GM21381 (cell line): ENCODE measurements around the gene STPG4.
"Not testable (repeated sequence)": the region's sequence is repeated elsewhere in the genome, so short reads cannot be mapped to it uniquely, and the experiment has no call there.

Experiments used
- ATAC-seq: cut with Tn5 transposase; IDR thresholded peaks from one replicate; pipeline ENCODE4 v1.9.1; 2021; ENCODE audit warnings: mild to moderate bottlenecking, moderate library complexity; ENCODE audit not compliant: unreplicated experiment

The STPG4 gene

DNA sequence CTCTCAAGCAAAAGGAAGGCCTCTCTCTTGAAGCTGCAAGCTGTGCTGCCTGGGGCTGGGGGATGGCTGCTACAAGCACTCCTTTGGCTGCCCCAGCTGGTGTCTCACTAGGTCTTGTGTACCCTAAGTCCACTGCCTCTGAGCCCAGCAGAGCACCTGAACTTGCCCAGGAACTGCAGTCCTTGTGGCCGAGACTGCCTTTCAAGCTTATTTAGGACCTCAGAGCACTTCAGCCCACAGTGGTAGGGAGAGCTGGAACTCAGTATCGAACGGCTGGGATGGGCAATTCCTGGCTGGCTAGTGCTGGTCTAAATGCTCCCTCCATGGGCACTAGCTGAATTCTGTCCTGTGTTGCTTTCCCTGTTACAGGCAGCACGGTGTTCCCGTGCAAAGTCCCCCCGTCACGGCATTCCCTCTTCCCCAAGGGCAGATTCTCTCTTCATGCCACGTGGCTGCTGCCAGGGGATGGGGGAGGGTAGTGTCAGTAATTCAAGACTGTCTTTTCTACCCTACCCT is 25.9 kb downstream of the STPG4 start:
- ATAC-seq, result no peak

DNA sequence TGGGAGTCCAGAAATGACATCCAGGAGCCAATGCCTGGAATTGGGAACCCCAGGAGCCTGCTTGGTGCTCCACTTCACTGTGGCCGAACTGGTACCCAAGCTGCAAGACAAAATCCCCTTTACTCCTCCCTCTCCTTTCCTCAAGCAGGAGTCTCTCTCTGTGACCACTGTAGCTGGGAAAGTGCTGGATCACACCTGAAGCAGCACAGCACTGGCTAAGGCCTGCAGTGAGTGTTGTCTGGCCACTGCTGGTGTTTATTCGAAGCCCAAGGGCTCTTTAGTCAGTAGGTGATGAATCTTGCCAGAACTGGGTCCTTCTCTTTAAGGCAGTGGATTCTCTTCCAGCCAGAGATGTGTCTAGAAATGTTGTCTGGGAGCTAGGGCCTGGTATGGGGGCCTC is 26.4 kb downstream of the STPG4 start:
- ATAC-seq, result no peak

DNA sequence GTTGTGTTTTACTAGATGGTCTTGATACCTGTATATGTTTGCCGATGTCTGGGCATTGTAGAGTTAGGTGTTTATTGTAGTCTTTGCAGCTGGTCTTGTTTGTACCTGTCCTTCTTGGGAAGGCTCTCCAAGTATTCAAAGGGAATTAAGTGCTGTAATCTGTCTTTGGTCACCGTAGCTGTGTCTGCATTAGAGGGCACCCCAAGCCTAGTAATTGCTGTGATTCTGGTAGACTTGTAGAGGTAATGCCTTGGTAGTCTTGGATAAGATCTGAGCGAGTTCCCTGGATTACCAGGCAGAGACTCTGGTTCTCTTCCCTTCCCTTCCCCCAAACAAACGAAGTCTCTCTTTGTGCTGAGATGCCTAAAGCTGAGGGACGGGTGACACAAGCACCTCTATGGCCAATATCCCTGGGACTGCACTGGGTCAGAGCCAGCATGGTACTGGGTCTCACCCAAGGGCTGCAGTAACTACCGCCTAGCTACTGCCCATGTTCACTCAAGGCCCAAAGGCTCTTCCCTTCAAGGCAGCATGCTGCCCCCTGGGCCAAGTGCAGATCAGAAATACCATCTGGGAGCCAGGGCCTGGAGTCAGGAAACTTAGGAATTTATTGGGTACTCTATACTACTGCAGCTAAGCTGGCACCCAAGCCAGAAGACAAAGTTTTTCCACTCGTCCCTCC is 27.1 kb downstream of the STPG4 start:
- no peak for ATAC-seq

DNA sequence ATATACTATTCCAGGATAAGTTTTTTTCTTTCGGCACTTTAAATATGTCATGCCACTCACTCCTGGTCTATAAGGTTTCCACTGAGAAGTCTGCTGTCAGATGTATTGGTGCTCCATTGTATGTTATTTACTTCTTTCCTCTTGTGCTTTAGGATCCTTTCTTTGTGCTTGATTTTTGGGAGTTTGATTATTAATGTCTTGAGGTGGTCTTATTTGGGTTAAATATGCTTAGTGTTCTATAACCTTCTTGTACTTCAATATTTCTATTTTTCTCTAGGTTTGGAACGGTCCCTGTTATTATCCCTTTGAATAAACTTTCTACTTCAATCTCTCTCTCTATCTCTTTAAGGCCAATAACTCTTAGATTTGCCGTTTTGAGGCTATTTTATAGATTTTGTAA is 28.3 kb downstream of the STPG4 start:
- ATAC-seq, result no peak

DNA sequence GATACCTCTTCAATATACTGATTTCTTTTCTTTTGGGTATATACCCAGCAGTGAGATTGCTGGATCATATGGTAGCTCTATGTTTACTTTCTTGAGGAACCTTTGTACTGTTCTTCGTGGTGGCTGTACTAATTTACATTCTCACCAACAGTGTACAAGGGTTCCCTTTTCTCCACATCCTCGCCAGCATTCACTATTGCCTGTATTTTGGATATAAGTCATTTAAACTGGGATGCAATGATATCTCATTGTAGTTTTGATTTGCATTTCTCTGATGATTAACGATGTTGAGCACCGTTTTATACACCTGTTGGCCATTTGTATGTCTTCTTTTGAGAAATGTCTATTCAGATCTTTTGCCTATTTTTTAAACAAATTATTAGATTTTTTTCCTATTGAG is 30.4 kb downstream of the STPG4 start:
- not testable (repeated sequence) for ATAC-seq

DNA sequence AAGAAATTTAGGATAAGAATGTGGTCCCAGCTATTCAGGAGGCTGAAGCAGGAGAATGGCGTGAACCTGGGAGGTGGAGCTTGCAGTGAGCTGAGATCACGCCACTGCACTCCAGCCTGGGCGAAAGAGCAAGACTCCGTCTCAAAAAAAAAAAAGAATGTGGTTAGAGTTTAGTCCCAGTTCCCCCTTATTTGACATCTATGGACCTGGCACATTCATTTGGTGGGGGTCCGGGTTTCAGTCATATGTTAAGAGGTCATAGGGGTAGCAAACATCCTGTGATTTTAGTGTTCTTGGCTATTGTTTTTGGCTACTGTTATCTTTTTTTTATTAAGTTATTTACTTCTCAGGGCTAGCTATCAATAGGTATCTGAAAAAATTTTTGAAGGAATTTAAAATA is 34.7 kb downstream of the STPG4 start:
- ATAC-seq, result not testable (repeated sequence)

DNA sequence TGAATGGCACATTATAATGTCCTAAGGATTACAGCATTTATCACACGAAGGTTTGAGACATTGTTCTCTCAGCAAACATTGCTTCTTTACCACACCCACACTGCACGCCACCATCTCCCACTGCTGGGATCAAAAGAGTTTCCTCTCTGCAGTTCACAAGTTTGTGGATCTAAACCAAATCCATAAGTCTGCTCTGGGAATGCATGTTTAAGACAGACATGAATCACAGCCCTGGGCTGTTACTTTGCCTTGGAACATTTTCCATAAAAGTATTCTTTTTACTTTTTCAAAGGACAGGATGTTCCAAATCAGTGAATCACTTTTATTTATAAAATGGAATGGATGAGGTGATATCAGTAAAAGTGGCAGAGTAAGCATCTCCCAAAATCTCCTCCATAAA is 36.1 kb downstream of the STPG4 start:
- ATAC-seq, result no peak

DNA sequence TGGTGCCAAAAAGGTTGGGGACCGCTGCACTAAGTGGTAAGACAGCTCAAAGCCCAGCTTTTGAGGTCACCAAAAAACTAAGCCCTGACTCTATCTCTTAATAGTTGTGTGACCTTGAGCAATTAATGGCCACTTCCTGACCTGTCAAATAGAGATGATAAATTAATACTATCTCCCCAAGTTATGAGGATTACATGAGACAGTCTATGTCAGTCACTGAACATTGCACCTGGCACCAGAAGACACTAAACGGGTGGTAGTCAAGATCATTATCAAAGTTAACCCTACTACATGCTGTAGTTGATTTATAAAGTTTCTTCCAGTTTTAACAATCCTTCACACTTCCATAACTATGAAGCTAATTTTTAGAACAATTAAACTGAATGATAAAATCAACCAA is 36.5 kb downstream of the STPG4 start:
- no peak for ATAC-seq

DNA sequence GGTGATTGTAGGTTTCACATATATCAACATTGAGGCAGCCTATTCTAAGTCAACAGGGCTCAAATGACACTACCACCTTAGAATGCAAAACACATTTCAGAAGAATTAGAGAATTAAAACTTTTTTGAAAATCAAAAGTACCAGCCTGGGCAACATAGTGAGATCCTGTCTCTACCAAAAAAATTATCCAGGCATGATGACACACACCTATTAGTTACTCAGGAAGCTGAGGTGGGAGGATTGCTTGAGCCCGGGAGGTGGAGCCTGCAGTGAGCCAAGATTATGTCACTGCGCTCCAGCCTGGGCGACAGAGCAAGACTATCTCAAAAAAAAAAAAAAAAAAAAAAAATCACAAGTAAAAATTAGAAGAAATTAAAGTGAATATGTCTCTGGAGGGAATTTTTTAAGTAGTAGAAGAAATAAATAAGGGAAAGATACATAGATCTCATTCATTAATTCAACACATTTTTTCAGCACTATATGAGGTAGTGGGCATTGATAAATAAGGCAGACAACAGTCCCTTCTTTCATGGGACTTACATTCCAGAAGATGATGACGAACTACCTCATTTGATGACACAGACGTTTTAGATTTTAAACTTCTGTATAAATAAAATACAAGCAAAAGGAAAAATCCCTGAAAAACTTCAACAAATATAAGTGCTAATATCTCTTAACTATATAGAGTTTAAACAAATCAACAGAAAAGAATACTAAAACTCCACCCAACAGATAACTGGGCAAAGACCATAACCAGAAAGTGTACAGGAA is 42.3 kb downstream of the STPG4 start:
- no peak for ATAC-seq

DNA sequence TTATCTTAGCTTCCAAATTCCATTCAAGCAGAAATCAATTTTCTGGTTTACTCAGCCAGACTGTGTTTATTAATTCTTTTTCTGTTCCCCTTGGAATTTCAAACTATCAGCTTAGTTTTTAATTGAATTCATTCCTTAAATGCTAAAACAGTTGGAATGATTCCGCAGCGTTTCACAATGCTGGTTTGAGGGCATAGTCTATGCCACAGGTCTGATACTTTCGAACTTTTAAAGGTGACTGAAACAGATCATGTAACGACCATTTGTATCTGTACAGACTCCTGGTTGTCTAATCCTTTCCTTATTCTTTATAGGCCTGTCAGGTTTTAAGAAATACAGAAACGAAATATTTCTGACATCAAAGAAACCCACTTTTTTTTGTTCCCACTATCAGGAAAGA is 45.4 kb downstream of the STPG4 start:
- ATAC-seq, result no peak

DNA sequence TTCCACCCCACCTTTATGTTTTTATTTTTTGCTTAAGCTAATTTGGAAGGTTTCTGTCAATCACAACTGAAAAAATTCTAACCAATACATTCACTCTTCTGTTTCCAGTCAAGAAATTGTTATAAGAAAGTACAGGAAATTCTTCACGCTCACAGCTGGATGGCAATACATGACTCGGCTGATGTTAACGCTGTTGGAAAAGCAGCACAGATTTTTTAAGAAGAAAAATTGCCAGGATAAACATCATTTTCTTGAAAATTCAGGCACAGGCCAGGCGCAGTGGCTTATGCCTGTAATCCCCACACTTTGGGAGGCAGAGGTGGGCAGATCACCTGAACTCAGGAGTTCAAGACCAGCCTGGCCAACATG is 46.1 kb downstream of the STPG4 start:
- ATAC-seq, result no peak

DNA sequence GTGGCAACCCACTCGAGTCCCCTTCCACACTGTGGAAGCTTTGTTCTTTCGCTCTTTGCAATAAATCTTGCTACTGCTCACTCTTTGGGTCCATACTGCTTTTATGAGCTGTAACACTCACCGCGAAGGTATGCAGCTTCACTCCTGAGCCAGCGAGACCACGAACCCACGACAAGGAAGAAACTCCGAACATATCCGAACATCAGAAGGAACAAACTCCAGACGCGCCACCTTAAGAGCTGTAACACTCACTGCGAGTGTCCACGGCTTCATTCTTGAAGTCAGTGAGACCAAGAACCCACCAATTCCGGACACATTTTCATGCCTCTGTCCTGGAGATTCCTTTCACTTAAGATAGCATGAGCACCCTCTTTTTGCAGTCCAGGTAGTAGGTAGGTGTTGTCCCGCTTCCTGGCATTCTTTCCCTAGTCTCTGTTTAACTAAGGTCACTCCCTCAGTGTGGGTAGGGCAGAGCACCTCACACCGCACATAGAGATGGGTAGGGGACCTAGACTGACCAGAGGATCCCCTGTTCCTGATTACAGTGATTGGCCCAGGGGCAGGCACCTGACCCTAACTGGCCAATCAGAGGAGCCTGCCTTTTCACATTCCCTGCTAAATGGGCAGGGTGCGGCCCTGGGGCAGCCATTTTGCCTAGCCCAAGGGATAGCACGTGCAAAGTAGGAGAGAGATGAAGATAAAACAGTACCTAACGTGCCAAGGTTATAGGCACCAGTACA is 46.7 kb downstream of the STPG4 start:
- not testable (repeated sequence) for ATAC-seq

DNA sequence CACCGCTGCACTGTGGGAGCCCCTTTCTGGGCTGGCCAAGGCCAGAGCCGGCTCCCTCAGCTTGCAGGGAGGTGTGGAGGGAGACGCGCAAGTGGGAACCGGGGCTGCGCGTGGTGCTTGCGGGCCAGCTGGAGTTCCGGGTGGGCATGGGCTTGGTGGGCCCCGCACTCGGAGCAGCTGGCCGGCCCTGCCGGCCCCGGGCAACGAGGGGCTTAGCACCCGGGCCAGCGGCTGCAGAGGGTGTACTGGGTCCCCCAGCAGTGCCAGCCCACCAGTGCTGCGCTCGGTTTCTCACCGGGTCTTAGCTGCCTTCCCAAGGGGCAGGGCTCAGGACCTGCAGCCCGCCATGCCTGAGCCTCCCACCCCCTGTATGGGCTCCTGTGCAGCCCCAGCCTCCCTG is 47.9 kb downstream of the STPG4 start:
- ATAC-seq, result not testable (repeated sequence)

DNA sequence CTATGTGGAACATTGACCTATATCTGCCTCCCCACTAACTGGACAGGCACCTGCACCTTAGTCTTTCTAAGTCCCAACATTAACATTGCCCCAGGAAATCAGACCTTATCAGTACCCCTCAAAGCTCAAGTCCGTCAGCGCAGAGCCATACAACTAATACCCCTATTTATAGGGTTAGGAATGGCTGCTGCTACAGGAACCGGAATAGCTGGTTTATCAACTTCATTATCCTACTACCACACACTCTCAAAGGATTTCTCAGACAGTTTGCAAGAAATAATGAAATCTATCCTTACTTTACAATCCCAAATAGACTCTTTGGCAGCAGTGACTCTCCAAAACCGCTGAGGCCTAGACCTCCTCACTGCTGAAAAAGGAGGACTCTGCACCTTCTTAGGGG is 48.9 kb downstream of the STPG4 start:
- not testable (repeated sequence) for ATAC-seq

DNA sequence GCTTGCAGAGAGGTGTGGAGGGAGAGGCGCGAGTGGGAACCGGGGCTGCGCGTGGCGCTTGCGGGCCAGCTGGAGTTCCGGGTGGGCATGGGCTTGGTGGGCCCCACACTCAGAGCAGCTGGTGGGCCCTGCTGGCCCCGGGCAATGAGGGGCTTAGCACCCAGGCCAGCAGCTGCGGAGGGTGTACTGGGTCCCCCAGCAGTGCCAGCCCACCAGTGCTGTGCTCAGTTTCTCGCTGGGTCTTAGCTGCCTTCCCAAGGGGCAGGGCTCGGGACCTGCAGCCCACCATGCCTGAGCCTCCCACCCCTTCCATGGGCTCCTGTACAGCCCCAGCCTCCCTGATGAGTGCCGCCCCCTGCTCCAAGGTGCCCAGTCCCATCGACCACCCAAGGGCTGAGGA is 55.4 kb downstream of the STPG4 start:
- not testable (repeated sequence) for ATAC-seq

DNA sequence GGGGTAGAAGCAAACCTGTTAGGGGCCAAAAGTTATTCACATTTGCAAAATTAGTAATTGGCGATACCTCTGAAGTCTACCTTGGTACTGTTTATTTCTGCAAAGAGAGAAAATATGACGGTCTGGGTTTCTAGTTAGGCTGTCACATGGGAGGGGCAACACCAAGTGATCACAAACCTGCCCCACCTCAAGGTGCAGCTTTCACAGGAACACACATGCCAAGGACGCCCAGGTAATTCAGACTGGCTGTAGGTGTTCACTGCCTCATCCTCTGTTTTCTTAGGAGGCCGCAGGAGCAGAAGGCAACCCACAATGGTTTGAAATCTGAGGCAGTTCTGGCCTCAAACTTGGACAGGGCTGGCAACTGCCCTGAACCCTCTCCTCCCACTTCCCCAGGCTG is 56.2 kb downstream of the STPG4 start:
- ATAC-seq, result no peak

DNA sequence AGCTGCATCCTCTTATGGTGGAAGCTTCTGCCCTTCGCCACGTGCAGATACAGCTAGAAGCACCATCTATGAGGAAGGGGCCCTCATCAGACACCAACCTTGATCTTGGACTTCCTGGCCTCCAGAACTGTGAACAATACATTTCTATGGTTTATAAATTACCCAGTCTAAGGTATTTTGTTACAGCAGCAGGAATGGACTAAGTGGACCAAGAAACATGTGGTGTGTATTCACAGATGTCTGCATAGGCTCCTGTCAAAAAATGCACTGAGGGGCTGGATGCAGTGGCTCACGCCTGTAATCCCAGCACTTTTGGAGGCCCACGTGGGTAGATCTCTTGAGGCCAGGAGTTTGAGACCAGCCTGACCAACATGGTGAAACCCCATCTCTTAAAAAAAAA is 57.5 kb downstream of the STPG4 start:
- no peak for ATAC-seq

DNA sequence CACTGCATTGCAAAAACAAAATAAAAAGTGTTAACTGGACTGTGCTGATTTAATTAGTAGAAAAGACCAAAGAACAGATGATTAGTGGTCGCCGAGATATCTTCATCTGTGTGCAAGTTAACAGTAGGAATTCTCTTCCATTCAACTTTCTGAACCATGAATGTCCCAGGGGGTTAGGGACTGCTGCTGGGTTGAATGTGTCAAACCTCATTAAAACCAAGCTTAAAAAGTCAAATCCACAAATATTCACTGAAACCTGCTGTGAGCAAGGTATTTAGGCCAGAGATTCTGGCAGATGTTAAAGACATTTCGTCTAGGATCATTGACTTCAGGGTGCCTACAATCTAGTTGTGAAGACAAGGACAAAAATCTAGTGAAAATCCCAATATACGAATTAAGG is 58.7 kb downstream of the STPG4 start:
- ATAC-seq, result no peak

DNA sequence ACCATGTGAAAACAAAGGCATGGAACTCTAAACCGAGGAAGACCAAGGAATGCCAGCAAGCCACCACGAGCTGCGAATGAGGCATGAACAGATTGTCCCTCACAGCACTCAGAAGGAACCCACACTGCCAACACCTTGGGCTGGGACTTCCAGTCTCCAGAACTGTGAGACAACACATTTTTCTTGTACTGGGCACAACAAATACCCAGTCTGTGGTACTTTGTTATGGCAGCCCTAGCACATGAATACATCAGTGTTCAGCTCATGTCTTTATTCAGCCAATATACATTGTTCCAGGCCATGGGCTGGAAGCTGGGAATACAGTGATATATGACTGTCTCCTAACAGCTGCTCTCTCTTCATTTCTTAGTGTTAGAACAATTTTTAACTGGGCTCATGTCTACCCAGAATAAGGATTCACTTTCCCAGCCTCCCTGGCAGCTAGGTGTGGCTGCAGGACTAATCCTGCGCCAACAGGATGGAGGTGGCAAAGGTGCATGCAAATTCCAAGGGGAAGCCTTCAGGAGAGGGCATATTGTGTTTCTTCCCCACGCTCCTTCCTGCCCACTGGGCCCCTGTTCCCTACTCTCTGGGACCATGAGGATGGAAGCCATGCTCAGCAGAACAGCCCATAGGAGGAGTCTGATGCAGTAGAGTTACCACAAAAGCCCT is 59.6 kb downstream of the STPG4 start:
- ATAC-seq, result no peak

DNA sequence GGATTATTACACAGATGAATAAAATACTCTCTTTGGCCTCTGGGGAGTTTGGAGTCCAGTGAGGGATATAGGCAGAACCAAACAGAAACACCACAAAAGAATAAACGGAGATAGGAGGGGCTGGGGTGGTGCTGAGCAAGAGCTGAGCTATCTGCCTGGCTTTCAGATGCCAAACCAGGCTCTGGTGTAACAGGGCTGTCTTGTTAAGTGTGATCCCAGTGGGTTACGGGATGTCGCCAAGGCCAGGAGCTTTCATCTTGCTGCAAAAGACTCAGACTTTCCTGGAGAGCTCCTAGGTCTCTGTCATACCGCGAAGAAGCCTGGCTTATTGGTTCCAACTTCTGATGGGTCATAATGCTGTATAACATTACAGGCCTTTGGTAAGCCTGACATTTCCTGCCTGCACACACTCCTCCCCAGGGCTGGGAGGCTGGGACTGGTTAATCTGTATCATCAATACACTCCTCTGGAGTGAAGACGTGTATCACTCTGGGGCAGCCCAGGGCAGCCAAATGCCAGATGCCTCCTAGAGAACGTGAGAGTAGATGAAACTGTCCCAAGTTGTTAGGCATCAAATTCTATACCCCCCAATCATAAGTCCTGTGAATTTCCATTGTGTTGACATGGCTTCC is 60.5 kb downstream of the STPG4 start:
- no peak for ATAC-seq

DNA sequence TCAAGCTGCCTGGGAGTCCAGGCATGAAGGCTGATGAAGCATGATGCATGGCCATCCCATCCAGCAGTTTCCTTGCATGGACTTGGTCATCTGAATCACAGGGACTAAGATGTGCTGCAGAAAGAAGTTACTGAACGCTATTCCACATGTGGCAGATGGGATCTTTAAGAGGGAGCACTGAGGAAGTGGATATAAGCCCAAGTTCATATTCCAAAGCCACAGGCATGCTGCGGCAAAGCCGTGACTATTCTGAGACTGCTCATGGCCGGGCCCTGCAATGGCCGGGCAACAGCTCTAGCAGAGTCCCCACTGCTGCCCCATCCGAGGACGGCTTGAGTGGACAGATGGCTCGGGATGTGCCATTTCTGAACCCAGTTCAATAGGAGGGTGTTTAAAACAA is 61.5 kb downstream of the STPG4 start:
- no peak for ATAC-seq
